Peyer's patch (tissue), 4 donors: ENCODE results near the gene LIN54. TPM values are rescaled to one million over a fixed set of nuclear protein-coding genes. Genes with fewer than 3 reads are reported as not detected.
"Not testable (repeated sequence)": the region's sequence is repeated elsewhere in the genome, so short reads cannot be mapped to it uniquely, and the experiment has no call there.

Experiments
- DNase-seq, 3 donors: peaks; one replicate each; pipeline ENCODE4 v3.0.0-alpha.2; 2017 to 2019
- H3K27ac ChIP-seq, 4 donors: fragments of 200-600 bp; sonication (generic); one replicate each; pipeline ENCODE4 v1.5.1; 2016 to 2019
- H3K27me3 ChIP-seq, 2 donors: fragments of 200-600 bp; sonication (generic); one replicate each; pipeline ENCODE4 v1.5.1; 2019
- H3K36me3 ChIP-seq, 3 donors: fragments of 200-600 bp; sonication (generic); one replicate each; pipeline ENCODE4 v1.5.1; 2016 to 2019
- H3K4me1 ChIP-seq, 4 donors: fragments of 200-600 bp; sonication (generic); one replicate each; pipeline ENCODE4 v1.5.1; 2016 to 2019
- H3K4me3 ChIP-seq, 4 donors: fragments of 200-600 bp; sonication (generic); 1 replicate in 3 of 4; 2 replicates in 1 of 4; pipeline ENCODE4 v1.5.1; 2016 to 2019; ENCODE audit warnings: mild to moderate bottlenecking in 1 of 4
- H3K9me3 ChIP-seq, 4 donors: fragments of 200-600 bp; sonication (generic); one replicate each; pipeline ENCODE4 v1.5.1; 2016 to 2019; ENCODE audit warnings: mild to moderate bottlenecking in 1 of 4
- CTCF ChIP-seq, 6 experiments: fragments of 450-650 bp in 4 of 6; fragments of 200-600 bp in 2 of 6; sonication (generic) in 1 of 6; IDR thresholded peaks; one replicate each; pipeline ENCODE4 v1.5.1; 2017 to 2019; ENCODE audit warnings: antibody characterized with exemption in 6 of 6, mild to moderate bottlenecking in 3 of 6, moderate library complexity in 1 of 6
- POLR2A ChIP-seq, 2 donors: fragments of 450-650 bp; IDR thresholded peaks; one replicate each; pipeline ENCODE4 v1.5.1; 2017; ENCODE audit warnings: antibody characterized with exemption in 2 of 2, mild to moderate bottlenecking in 2 of 2, moderate library complexity in 2 of 2
- total RNA-seq, 4 donors: library from RNA; depleted of rRNA; stranded (reverse); fragments of >200 nt; gene quantifications; one replicate each; pipeline ENCODE4 v1.1.0, GENCODE V29; 2016

LIN54 gene
- 10 to 100 TPM in 1 of 4 donors, 1 to 10 TPM in 3; 8.7 to 13.0 (median 9.4) TPM for total RNA-seq

- Histone ChIP-seq H3K27ac (peak within 1 kb of the TSS; percentile 88 to 95 (median 94)), H3K4me3 (peak within 1 kb of the TSS; percentile 75 to 96 (median 86)), H3K4me1 (peaks cover 0 to 30% (median 4%) of the 10 kb centered on the region in 4 donors), H3K9me3 (no peaks in the 10 kb centered on the region), H3K36me3 (no peaks in the 10 kb centered on the region), H3K27me3 (no peaks in the 10 kb centered on the region)
- TF ChIP-seq POLR2A (IDR thresholded peaks at IDR 0.05) (peak in 1 of 2 donors; percentile 35), CTCF (IDR thresholded peaks at IDR 0.05) (peak in 1 of 6 experiments; percentile 2)
- DNase-seq = peak; percentile 83 to 93 (median 91)
These were observed at the start of gene LIN54 for GRCh38 chr4:83010522-83011318. Gene LIN54 (minus strand): TSS chr4:83010823. CDS start chr4:82984844, 25,979 bp downstream.

GRCh38 chr4:83054928-83055327 is 44.3 kb upstream of the LIN54 start:
- DNase-seq = no peak
- Histone ChIP-seq H3K9me3 (no peaks in the 10 kb centered on the region), H3K36me3 (peaks cover 0 to 50% (median 0%) of the 10 kb centered on the region in 3 donors), H3K4me3 (no peak overlapping the region), H3K27me3 (no peaks in the 10 kb centered on the region), H3K27ac (no peak overlapping the region), H3K4me1 (no peaks in the 10 kb centered on the region)
- peak in 5 of 6 experiments; percentile 9 to 54 (median 48) for TF ChIP-seq CTCF (IDR thresholded peaks at IDR 0.05)
- no peak for TF ChIP-seq POLR2A (IDR thresholded peaks at IDR 0.05)

GRCh38 chr4:83048781-83049180 is 38.2 kb upstream of the LIN54 start:
- H3K4me1 ChIP-seq, H3K9me3 ChIP-seq, H3K27me3 ChIP-seq, H3K27ac ChIP-seq, DNase-seq, H3K4me3 ChIP-seq: not testable (repeated sequence)
- H3K36me3 ChIP-seq = peaks cover 0 to 26% (median 0%) of the 10 kb centered on the region in 3 donors

GRCh38 chr4:83046693-83047473 is 36.3 kb upstream of the LIN54 start:
- peak overlapping the region in 1 of 4 donors; percentile 1 for H3K27ac ChIP-seq
- DNase-seq = peak in 1 of 3 donors; percentile 70
- TF ChIP-seq CTCF (IDR thresholded peaks at IDR 0.05) = no peak
- TF ChIP-seq POLR2A (IDR thresholded peaks at IDR 0.05) = no peak
- no peaks in the 10 kb centered on the region for H3K27me3 ChIP-seq
- H3K4me3 ChIP-seq = no peak overlapping the region
- H3K36me3 ChIP-seq = peaks cover 0 to 12% (median 0%) of the 10 kb centered on the region in 3 donors
- H3K4me1 ChIP-seq = no peaks in the 10 kb centered on the region
- H3K9me3 ChIP-seq = no peaks in the 10 kb centered on the region

GRCh38 chr4:83043801-83044407 is 33.3 kb upstream of the LIN54 start:
- no peaks in the 10 kb centered on the region for H3K27me3 ChIP-seq
- no peaks in the 10 kb centered on the region for H3K36me3 ChIP-seq
- DNase-seq = no peak
- H3K4me1 ChIP-seq = no peaks in the 10 kb centered on the region
- no peaks in the 10 kb centered on the region for H3K9me3 ChIP-seq
- TF ChIP-seq CTCF (IDR thresholded peaks at IDR 0.05) (no peak), POLR2A (IDR thresholded peaks at IDR 0.05) (no peak)
- no peak overlapping the region for H3K27ac ChIP-seq
- H3K4me3 ChIP-seq = no peak overlapping the region

- not testable (repeated sequence) for H3K4me1 ChIP-seq, DNase-seq, H3K27ac ChIP-seq, H3K4me3 ChIP-seq, H3K36me3 ChIP-seq, H3K27me3 ChIP-seq, H3K9me3 ChIP-seq
These were observed 32.5 kb upstream of the LIN54 start for GRCh38 chr4:83043157-83043556.
